NCI-H1436 treated with DMSO at 0.1 percent for 48 hours (cell line): ENCODE measurements around the gene APCDD1L.

Source experiments
- DNase-seq: peaks from one replicate; lab custom pipeline; 2025; lab: John Stamatoyannopoulos, UW

Gene APCDD1L

GRCh38 chr20:58515233-58516212 is at the start of gene APCDD1L:
TSS of gene APCDD1L (minus strand) at chr20:58515399. CDS start at chr20:58514707, 692 bp downstream.
- DNase-seq, result no peak

- no peak for DNase-seq
Observed at GRCh38 chr20:58559368-58559729, 44.1 kb upstream of the APCDD1L start.

- no peak for DNase-seq
Observed at GRCh38 chr20:58558486-58559367, 43.5 kb upstream of the APCDD1L start.

- DNase-seq, result no peak
Observed at GRCh38 chr20:58557733-58558342, 42.6 kb upstream of the APCDD1L start.

GRCh38 chr20:58556961-58557360 is 41.8 kb upstream of the APCDD1L start:
- DNase-seq, result no peak

- no peak for DNase-seq
Observed at GRCh38 chr20:58555078-58555765, 40.0 kb upstream of the APCDD1L start.

GRCh38 chr20:58554541-58554940 is 39.3 kb upstream of the APCDD1L start:
- DNase-seq, result no peak

- no peak for DNase-seq
Observed at GRCh38 chr20:58553841-58554240, 38.6 kb upstream of the APCDD1L start.

- DNase-seq, result no peak
Observed at GRCh38 chr20:58553166-58553696, 38.0 kb upstream of the APCDD1L start.

- no peak for DNase-seq
Observed at GRCh38 chr20:58552366-58552934, 37.3 kb upstream of the APCDD1L start.

- no peak for DNase-seq
Observed at GRCh38 chr20:58551631-58552030, 36.4 kb upstream of the APCDD1L start.

GRCh38 chr20:58550275-58551059 is 35.3 kb upstream of the APCDD1L start:
- no peak for DNase-seq

GRCh38 chr20:58549231-58550209 is 34.3 kb upstream of the APCDD1L start:
- no peak for DNase-seq

- DNase-seq, result no peak
Observed at GRCh38 chr20:58547623-58548475, 32.6 kb upstream of the APCDD1L start.

GRCh38 chr20:58546756-58547622 is 31.8 kb upstream of the APCDD1L start:
- peak; percentile 2 for DNase-seq

- no peak for DNase-seq
Observed at GRCh38 chr20:58546416-58546711, 31.2 kb upstream of the APCDD1L start.
